ENCODE results near the gene VIL1. TPM values are rescaled to one million over a fixed set of nuclear protein-coding genes. Genes with fewer than 3 reads are reported as not detected.

The VIL1 gene
- total and polyA plus RNA-seq, 9 of the 15 experiments (the other 6 are each of a cell fraction or from before 2014, with no cell fraction given) = 0.51 to 2.7 (median 1.2) TPM

DNA sequence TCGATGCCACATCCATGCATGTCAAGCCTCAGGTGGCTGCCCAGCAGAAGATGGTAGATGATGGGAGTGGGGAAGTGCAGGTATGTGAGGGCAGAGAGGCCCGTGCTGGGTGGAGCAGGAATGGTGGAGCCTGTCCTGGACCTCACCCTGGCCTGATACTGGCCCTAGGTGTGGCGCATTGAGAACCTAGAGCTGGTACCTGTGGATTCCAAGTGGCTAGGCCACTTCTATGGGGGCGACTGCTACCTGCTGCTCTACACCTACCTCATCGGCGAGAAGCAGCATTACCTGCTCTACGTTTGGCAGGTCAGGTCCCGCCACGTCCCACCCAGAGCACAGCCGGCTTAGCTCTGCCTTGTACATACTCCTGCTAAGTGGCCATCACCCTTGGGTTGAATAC is 13.0 kb downstream of the VIL1 start (continued):
- TF ChIP-seq PCBP2 (IDR thresholded peaks at IDR 0.05; ENCODE audit: low read depth, low read length, poor library complexity, severe bottlenecking) (no peak), SRSF1 (IDR thresholded peaks at IDR 0.05; ENCODE audit: low read depth, low read length) (no peak), NONO (IDR thresholded peaks at IDR 0.05; ENCODE audit: low read depth in 2 of 2, low read length in 1 of 2) (no peak)
- TF ChIP-seq, protein P1, sequence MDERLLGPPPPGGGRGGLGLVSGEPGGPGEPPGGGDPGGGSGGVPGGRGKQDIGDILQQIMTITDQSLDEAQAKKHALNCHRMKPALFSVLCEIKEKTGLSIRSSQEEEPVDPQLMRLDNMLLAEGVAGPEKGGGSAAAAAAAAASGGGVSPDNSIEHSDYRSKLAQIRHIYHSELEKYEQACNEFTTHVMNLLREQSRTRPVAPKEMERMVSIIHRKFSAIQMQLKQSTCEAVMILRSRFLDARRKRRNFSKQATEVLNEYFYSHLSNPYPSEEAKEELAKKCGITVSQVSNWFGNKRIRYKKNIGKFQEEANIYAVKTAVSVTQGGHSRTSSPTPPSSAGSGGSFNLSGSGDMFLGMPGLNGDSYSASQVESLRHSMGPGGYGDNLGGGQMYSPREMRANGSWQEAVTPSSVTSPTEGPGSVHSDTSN (CRISPR knock-in tag; IDR thresholded peaks at IDR 0.05; ENCODE audit: low read depth) = no peak
- TF ChIP-seq, protein P1 (tag; conservative IDR thresholded peaks at IDR 0.05; ENCODE audit: low read depth) = no peak
- TF ChIP-seq, protein P2, sequence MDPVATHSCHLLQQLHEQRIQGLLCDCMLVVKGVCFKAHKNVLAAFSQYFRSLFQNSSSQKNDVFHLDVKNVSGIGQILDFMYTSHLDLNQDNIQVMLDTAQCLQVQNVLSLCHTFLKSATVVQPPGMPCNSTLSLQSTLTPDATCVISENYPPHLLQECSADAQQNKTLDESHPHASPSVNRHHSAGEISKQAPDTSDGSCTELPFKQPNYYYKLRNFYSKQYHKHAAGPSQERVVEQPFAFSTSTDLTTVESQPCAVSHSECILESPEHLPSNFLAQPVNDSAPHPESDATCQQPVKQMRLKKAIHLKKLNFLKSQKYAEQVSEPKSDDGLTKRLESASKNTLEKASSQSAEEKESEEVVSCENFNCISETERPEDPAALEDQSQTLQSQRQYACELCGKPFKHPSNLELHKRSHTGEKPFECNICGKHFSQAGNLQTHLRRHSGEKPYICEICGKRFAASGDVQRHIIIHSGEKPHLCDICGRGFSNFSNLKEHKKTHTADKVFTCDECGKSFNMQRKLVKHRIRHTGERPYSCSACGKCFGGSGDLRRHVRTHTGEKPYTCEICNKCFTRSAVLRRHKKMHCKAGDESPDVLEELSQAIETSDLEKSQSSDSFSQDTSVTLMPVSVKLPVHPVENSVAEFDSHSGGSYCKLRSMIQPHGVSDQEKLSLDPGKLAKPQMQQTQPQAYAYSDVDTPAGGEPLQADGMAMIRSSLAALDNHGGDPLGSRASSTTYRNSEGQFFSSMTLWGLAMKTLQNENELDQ (CRISPR knock-in tag; IDR thresholded peaks at IDR 0.05; ENCODE audit: borderline replicate concordance) = no peak

Data from K562 (cell line).